OCI-LY1 (cell line): ENCODE results near the gene CCM2.

Source experiments
- H2AFZ ChIP-seq: fragments of 200-600 bp; sonication (generic), shearing (Covaris generic); 2 replicates; pipeline ENCODE4 v1.6.0; 2014; ENCODE audit warnings: antibody characterized with exemption, mild to moderate bottlenecking, low read length
- H3F3A ChIP-seq: fragments of 200-600 bp; sonication (generic), shearing (Covaris generic); 2 replicates; pipeline ENCODE4 v1.6.0; 2014; ENCODE audit warnings: mild to moderate bottlenecking, antibody characterized with exemption, low read length, moderate library complexity; ENCODE audit not compliant: insufficient read depth
- H3K27ac ChIP-seq: fragments of 200-600 bp; sonication (generic); 2 replicates; pipeline ENCODE4 v1.5.1; 2014; ENCODE audit warnings: low read length, mixed run types, mild to moderate bottlenecking, low read depth; ENCODE audit not compliant: poor library complexity, severe bottlenecking
- H3K27me3 ChIP-seq: fragments of 200-600 bp; sonication (generic); 2 replicates; pipeline ENCODE4 v1.6.0; 2014; ENCODE audit warnings: antibody characterized with exemption, mild to moderate bottlenecking, low read length, moderate library complexity; ENCODE audit not compliant: insufficient read depth
- H3K36me3 ChIP-seq: fragments of 200-600 bp; sonication (generic); 2 replicates; pipeline ENCODE4 v1.6.1; 2014; ENCODE audit warnings: mild to moderate bottlenecking, antibody characterized with exemption, low read length, moderate library complexity, mixed read lengths; ENCODE audit not compliant: insufficient read depth
- H3K4me1 ChIP-seq: fragments of 200-600 bp; sonication (generic); 2 replicates; pipeline ENCODE4 v1.5.1; 2014; ENCODE audit warnings: mild to moderate bottlenecking, low read length, moderate library complexity; ENCODE audit not compliant: insufficient read depth, severe bottlenecking
- H3K4me2 ChIP-seq: fragments of 200-600 bp; sonication (generic), shearing (Covaris generic); 2 replicates; pipeline ENCODE4 v1.6.1; 2014; ENCODE audit warnings: low read length
- H3K4me3 ChIP-seq: fragments of 200-600 bp; sonication (generic); 2 replicates; pipeline ENCODE4 v1.5.1; 2014; ENCODE audit warnings: low read length, low read depth, mild to moderate bottlenecking, mixed read lengths; ENCODE audit not compliant: poor library complexity, severe bottlenecking
- H3K79me2 ChIP-seq: fragments of 200-600 bp; shearing (Covaris generic); 2 replicates; pipeline ENCODE4 v1.6.1; 2016; ENCODE audit warnings: mixed run types, low read length, mixed read lengths; ENCODE audit not compliant: insufficient read depth
- H3K9ac ChIP-seq: fragments of 200-600 bp; sonication (generic), shearing (Covaris generic); 2 replicates; pipeline ENCODE4 v1.6.1; 2014; ENCODE audit warnings: mild to moderate bottlenecking, low read length, mixed read lengths
- H3K9me2 ChIP-seq: fragments of 200-600 bp; sonication (generic), shearing (Covaris generic); 2 replicates; pipeline ENCODE4 v1.6.1; 2014; ENCODE audit warnings: low read depth, mild to moderate bottlenecking, low read length, mixed read lengths
- H3K9me3 ChIP-seq: fragments of 200-600 bp; shearing (Covaris generic); 2 replicates; pipeline ENCODE4 v1.6.1; 2014; ENCODE audit warnings: low read length, mixed read lengths
- H4K20me1 ChIP-seq: fragments of 200-600 bp; sonication (generic), shearing (Covaris generic); 2 replicates; pipeline ENCODE4 v1.6.0; 2016; ENCODE audit warnings: mild to moderate bottlenecking, low read length; ENCODE audit not compliant: insufficient read depth
- CTCF ChIP-seq: fragments of 200-600 bp; sonication (generic), shearing (Covaris generic); IDR thresholded peaks from 2 replicates; pipeline ENCODE4 v1.5.1; 2017; ENCODE audit warnings: mild to moderate bottlenecking, antibody characterized with exemption, low read length, moderate library complexity, mixed read lengths
- EZH2 ChIP-seq: fragments of 200-600 bp; sonication (generic), shearing (Covaris generic); IDR thresholded peaks from 2 replicates; pipeline ENCODE4 v1.8.0; 2017; ENCODE audit warnings: borderline replicate concordance, mixed run types, mild to moderate bottlenecking, antibody characterized with exemption, low read length, moderate library complexity, mixed read lengths

The CCM2 gene

GRCh38 chr7:45037876-45038275 lies 37.9 kb downstream of the CCM2 start:
- Histone ChIP-seq H2AFZ (no peak overlapping the region), H3K79me2 (peaks cover 71% of the 10 kb centered on the region), H3K36me3 (peaks cover 84% of the 10 kb centered on the region), H3K27ac (no peak overlapping the region), H3K4me2 (no peak overlapping the region), H3K4me3 (no peak overlapping the region), H3F3A (no peaks in the 10 kb centered on the region), H3K9me3 (no peaks in the 10 kb centered on the region), H3K9me2 (no peaks in the 10 kb centered on the region), H3K27me3 (no peaks in the 10 kb centered on the region), H3K4me1 (peaks cover 33% of the 10 kb centered on the region), H3K9ac (no peak overlapping the region), H4K20me1 (peaks cover 5% of the 10 kb centered on the region)
- TF ChIP-seq EZH2: no peak
- TF ChIP-seq CTCF: no peak

- H3K4me3 ChIP-seq: no peak overlapping the region
- peaks cover 59% of the 10 kb centered on the region for H3K79me2 ChIP-seq
- no peaks in the 10 kb centered on the region for H3K9me3 ChIP-seq
- no peak overlapping the region for H3K9ac ChIP-seq
- no peak overlapping the region for H3K4me2 ChIP-seq
- no peak overlapping the region for H3K27ac ChIP-seq
- H3K36me3 ChIP-seq: peaks cover 88% of the 10 kb centered on the region
- no peaks in the 10 kb centered on the region for H3K27me3 ChIP-seq
- H3F3A ChIP-seq: no peaks in the 10 kb centered on the region
- peaks cover 21% of the 10 kb centered on the region for H3K4me1 ChIP-seq
- no peak overlapping the region for H2AFZ ChIP-seq
- peaks cover 5% of the 10 kb centered on the region for H4K20me1 ChIP-seq
- no peaks in the 10 kb centered on the region for H3K9me2 ChIP-seq
- TF ChIP-seq CTCF (no peak), EZH2 (no peak)
These were observed 39.1 kb downstream of the CCM2 start for GRCh38 chr7:45039106-45039505.

DNA sequence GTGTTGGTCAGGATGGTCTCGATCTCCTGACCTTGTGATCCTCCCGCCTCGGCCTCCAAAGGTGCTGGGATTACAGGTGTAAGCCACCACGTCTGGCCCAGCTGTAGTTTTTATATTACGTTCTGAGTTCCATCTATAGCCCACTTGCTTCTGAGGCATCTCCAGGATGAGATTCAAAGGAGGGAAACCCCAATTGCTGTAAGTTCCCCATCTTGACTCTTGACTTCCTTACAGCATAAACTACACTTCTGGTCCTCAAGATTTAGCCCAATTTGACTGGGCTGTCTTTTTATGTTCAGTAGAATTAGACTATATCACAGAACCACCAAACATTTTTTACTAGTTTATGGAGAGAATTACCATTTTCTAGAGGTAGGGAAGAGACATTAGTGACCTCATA lies 44.3 kb downstream of the CCM2 start:
- Histone ChIP-seq H3K27me3 (no peaks in the 10 kb centered on the region), H3K9me3 (no peaks in the 10 kb centered on the region), H2AFZ (no peak overlapping the region), H3K9ac (no peak overlapping the region), H3K4me1 (no peaks in the 10 kb centered on the region), H4K20me1 (0 out of 2 replicates have a peak, but pooled peaks cover 3% of the 10 kb centered on the region), H3K27ac (no peak overlapping the region), H3K79me2 (peaks cover 50% of the 10 kb centered on the region), H3K4me2 (no peak overlapping the region), H3K36me3 (peaks cover 99% of the 10 kb centered on the region), H3F3A (no peaks in the 10 kb centered on the region), H3K4me3 (no peak overlapping the region), H3K9me2 (no peaks in the 10 kb centered on the region)
- TF ChIP-seq CTCF: no peak
- no peak for TF ChIP-seq EZH2
